ENCODE results near the gene INTS11. TPM values are rescaled to one million over a fixed set of nuclear protein-coding genes. Genes with fewer than 3 reads are reported as not detected.

Gene INTS11
- polyA plus RNA-seq, 1 donor (not counting 4 experiments of a cell fraction or from before 2014, with no cell fraction given): 70.4 TPM

DNA sequence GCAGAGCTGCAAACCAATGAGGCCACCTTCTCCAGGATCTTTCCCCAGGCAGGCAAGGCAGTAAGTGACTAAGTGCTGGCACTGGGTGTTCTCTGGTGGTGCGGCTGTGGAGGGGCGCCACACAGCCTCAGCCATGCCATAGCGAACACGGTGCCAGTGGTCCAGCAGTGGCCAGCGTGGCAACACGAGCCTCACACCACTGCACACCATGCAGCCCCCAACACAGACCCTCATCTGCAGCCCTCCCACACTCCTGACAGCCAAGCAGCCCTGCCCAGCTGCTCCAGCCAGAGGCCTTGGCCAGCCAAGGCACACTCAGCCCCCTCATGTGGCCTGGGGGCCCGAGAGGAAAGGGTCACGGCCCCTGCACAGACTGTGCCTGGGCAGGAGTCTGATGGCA is 3.0 kb downstream of the INTS11 start:
- TF ChIP-seq, protein P1, sequence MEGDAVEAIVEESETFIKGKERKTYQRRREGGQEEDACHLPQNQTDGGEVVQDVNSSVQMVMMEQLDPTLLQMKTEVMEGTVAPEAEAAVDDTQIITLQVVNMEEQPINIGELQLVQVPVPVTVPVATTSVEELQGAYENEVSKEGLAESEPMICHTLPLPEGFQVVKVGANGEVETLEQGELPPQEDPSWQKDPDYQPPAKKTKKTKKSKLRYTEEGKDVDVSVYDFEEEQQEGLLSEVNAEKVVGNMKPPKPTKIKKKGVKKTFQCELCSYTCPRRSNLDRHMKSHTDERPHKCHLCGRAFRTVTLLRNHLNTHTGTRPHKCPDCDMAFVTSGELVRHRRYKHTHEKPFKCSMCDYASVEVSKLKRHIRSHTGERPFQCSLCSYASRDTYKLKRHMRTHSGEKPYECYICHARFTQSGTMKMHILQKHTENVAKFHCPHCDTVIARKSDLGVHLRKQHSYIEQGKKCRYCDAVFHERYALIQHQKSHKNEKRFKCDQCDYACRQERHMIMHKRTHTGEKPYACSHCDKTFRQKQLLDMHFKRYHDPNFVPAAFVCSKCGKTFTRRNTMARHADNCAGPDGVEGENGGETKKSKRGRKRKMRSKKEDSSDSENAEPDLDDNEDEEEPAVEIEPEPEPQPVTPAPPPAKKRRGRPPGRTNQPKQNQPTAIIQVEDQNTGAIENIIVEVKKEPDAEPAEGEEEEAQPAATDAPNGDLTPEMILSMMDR (optimal IDR thresholded peaks at IDR 0.05 in 1 of 3, IDR thresholded peaks at IDR 0.05 in 1 of 3, conservative IDR thresholded peaks at IDR 0.05 in 1 of 3; ENCODE audit: extremely low read depth in 1 of 3, insufficient read depth in 2 of 3, low read length in 3 of 3): no peak
- TF ChIP-seq EZH2 (IDR thresholded peaks at IDR 0.05; ENCODE audit: low read length): no peak
- H3K27ac ChIP-seq (ENCODE audit: control insufficient read depth, insufficient read depth, low read length): no peak overlapping the region
- no peaks in the 10 kb centered on the region for H3K9me1 ChIP-seq (ENCODE audit: control insufficient read depth, extremely low read depth, insufficient read depth, low read length)
- no peak overlapping the region for H3K4me3 ChIP-seq (ENCODE audit: control insufficient read depth in 2 of 3, extremely low read depth in 1 of 3, insufficient read depth in 2 of 3, low read depth in 1 of 3, low read length in 3 of 3)
- FAIRE-seq (no peak), DNase-seq (ENCODE audit: low read depth, low spot score) (no peak)
- peaks cover 35% of the 10 kb centered on the region for H3K4me1 ChIP-seq (ENCODE audit: control insufficient read depth, extremely low read depth, insufficient read depth, low read length)
- peaks cover 17 to 27% of the 10 kb centered on the region in 2 experiments for H3K36me3 ChIP-seq (ENCODE audit: control insufficient read depth in 2 of 2, extremely low read depth in 1 of 2, insufficient read depth in 2 of 2, low read length in 2 of 2)
- no peak overlapping the region for H3K4me2 ChIP-seq (ENCODE audit: control insufficient read depth, extremely low read depth, insufficient read depth, low read depth, low read length)
- no peak overlapping the region for H2AFZ ChIP-seq (ENCODE audit: control insufficient read depth, low read length)
- no peaks in the 10 kb centered on the region for H3K9me3 ChIP-seq (ENCODE audit: control insufficient read depth, low read depth, low read length)
- no peaks in the 10 kb centered on the region for H3K27me3 ChIP-seq (ENCODE audit: control insufficient read depth, extremely low read depth, insufficient read depth, low read length)
- H4K20me1 ChIP-seq (ENCODE audit: control insufficient read depth, extremely low read depth, insufficient read depth, low read length): peaks cover 13% of the 10 kb centered on the region
- peaks cover 75% of the 10 kb centered on the region for H3K79me2 ChIP-seq (ENCODE audit: control insufficient read depth, insufficient read depth, low read length)
- dilution Hi-C loops (cut with MboI; ENCODE audit: extremely low pct_ligation_motif_present, low sequenced_read_pairs): no loop called here
- H3K9ac ChIP-seq (ENCODE audit: control insufficient read depth, extremely low read depth, insufficient read depth, low read length): no peak overlapping the region

DNA sequence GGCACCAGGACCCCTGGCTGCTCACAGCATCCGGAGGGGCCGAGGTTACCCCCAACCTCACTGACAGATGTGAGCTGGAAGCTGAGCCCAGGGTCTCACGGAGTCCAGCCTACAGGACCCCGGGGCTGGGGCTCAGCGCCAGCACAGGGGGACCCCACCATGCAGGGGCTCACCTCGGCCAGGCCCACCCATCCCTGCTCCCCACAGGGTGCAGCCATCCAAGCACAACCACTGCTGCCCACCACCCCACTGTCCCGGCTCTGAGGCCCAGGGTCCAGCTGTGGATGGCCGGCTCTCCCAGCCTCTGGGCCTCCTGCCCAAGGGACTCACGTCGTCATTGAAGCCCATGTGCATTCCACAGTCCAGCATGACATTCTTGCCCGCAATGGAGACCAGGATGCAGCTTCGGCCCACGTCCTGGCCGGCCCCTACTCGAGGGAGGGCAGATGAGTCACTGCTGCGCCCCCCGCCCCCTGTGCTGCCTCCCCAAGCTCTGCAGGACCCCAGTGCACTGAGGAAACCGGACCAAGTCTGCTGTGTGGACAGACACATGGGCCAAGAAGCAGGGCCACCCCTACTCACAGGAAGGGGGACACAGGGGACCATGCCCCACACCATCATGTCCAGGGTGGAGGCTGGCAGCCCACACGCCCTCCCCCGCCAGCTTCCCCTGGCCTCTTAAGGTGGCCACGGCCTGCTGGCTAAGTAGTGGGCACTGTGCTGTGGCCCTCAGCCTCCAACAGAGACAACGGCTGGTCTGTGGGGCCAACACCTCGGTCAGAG is 3.6 kb downstream of the INTS11 start:
- no peaks in the 10 kb centered on the region for H3K27me3 ChIP-seq (ENCODE audit: control insufficient read depth, extremely low read depth, insufficient read depth, low read length)
- no peak for FAIRE-seq
- H3K36me3 ChIP-seq (ENCODE audit: control insufficient read depth in 2 of 2, extremely low read depth in 1 of 2, insufficient read depth in 2 of 2, low read length in 2 of 2): peaks cover 17 to 27% of the 10 kb centered on the region in 2 experiments
- no peak overlapping the region for H2AFZ ChIP-seq (ENCODE audit: control insufficient read depth, low read length)
- no peak for DNase-seq (ENCODE audit: low read depth, low spot score)
- H3K27ac ChIP-seq (ENCODE audit: control insufficient read depth, insufficient read depth, low read length): no peak overlapping the region
- no peaks in the 10 kb centered on the region for H3K9me1 ChIP-seq (ENCODE audit: control insufficient read depth, extremely low read depth, insufficient read depth, low read length)
- peaks cover 13% of the 10 kb centered on the region for H4K20me1 ChIP-seq (ENCODE audit: control insufficient read depth, extremely low read depth, insufficient read depth, low read length)
- no peaks in the 10 kb centered on the region for H3K9me3 ChIP-seq (ENCODE audit: control insufficient read depth, low read depth, low read length)
- dilution Hi-C loops (cut with MboI; ENCODE audit: extremely low pct_ligation_motif_present, low sequenced_read_pairs): no loop called here
- no peak for TF ChIP-seq EZH2 (IDR thresholded peaks at IDR 0.05; ENCODE audit: low read length)
- TF ChIP-seq, protein P1 (optimal IDR thresholded peaks at IDR 0.05 in 1 of 3, IDR thresholded peaks at IDR 0.05 in 1 of 3, conservative IDR thresholded peaks at IDR 0.05 in 1 of 3; ENCODE audit: extremely low read depth in 1 of 3, insufficient read depth in 2 of 3, low read length in 3 of 3): no peak
- H3K9ac ChIP-seq (ENCODE audit: control insufficient read depth, extremely low read depth, insufficient read depth, low read length): no peak overlapping the region
- peaks cover 32% of the 10 kb centered on the region for H3K4me1 ChIP-seq (ENCODE audit: control insufficient read depth, extremely low read depth, insufficient read depth, low read length)
- no peak overlapping the region for H3K4me2 ChIP-seq (ENCODE audit: control insufficient read depth, extremely low read depth, insufficient read depth, low read depth, low read length)
- H3K79me2 ChIP-seq (ENCODE audit: control insufficient read depth, insufficient read depth, low read length): peaks cover 70% of the 10 kb centered on the region
- H3K4me3 ChIP-seq (ENCODE audit: control insufficient read depth in 2 of 3, extremely low read depth in 1 of 3, insufficient read depth in 2 of 3, low read depth in 1 of 3, low read length in 3 of 3): no peak overlapping the region
